SK-N-SH (cell line): ENCODE measurements around the gene HPN. TPM values are rescaled to one million over a fixed set of nuclear protein-coding genes. Genes with fewer than 3 reads are reported as not detected.

Experiments
- CTCF ChIA-PET: fragments of 300-600, 350-600 bp; formaldehyde crosslinking; extraction: SDS; loops from one replicate; lab custom pipeline; 2021; lab: Yijun Ruan, JAX
- POLR2A ChIA-PET: fragments of 350-600 bp; sonication (Branson Sonifier 250); formaldehyde crosslinking; extraction: SDS; loops from one replicate; lab custom pipeline; 2020; ENCODE audit warnings: antibody characterized with exemption, inconsistent platforms; lab: Yijun Ruan, JAX
- DNase-seq: peaks from one replicate; pipeline ENCODE4 v3.0.0; 2012
- H2AFZ ChIP-seq: fragments of 200-600 bp; sonication (generic); 2 replicates; pipeline ENCODE4 v1.8.1; 2016; ENCODE audit warnings: antibody characterized with exemption, mild to moderate bottlenecking, low read depth
- H3F3A ChIP-seq: fragments of 200-600 bp; sonication (generic); replicated peaks from 2 replicates; pipeline ENCODE3; 2016; ENCODE audit warnings: antibody characterized with exemption, mild to moderate bottlenecking; ENCODE audit not compliant: insufficient read depth
- H3K27ac ChIP-seq, 2 experiments: fragments of 200-500 bp in 1 of 2; fragments of 200-600 bp in 1 of 2; sonication (Bioruptor generic) in 1 of 2; sonication (generic), shearing (Covaris generic) in 1 of 2; 2 replicates each; pipeline versions ENCODE4 v1.5.1 to v1.6.1; 2014 to 2016; ENCODE audit warnings: low read depth in 2 of 2, inconsistent platforms in 1 of 2, low read length in 1 of 2, mild to moderate bottlenecking in 1 of 2, mixed read lengths in 1 of 2
- H3K27me3 ChIP-seq: fragments of 200-600 bp; sonication (generic), shearing (Covaris generic); 2 replicates; pipeline ENCODE4 v1.6.1; 2016; ENCODE audit warnings: mixed run types; ENCODE audit not compliant: insufficient read depth
- H3K36me3 ChIP-seq, 2 experiments: fragments of 200-500 bp in 1 of 2; fragments of 200-600 bp in 1 of 2; sonication (Bioruptor generic) in 1 of 2; sonication (generic) in 1 of 2; replicated peaks in 1 of 2; 2 replicates each; pipeline versions ENCODE3 to v1.5.1; 2014 to 2016; ENCODE audit warnings: low read length in 1 of 2, mild to moderate bottlenecking in 1 of 2; ENCODE audit not compliant: insufficient read depth in 2 of 2, control insufficient read depth in 1 of 2
- H3K4me1 ChIP-seq, 2 experiments: fragments of 200-500 bp in 1 of 2; fragments of 200-600 bp in 1 of 2; sonication (Bioruptor generic) in 1 of 2; sonication (generic), shearing (Covaris generic) in 1 of 2; 2 replicates each; pipeline versions ENCODE4 v1.5.1 to v1.6.1; 2014 to 2016; ENCODE audit warnings: low read depth in 1 of 2, low read length in 1 of 2, mixed run types in 1 of 2; ENCODE audit not compliant: insufficient read depth in 2 of 2, control insufficient read depth in 1 of 2
- H3K4me2 ChIP-seq: fragments of 200-600 bp; sonication (generic), shearing (Covaris generic); 2 replicates; pipeline ENCODE4 v1.6.1; 2017; ENCODE audit warnings: mixed run types
- H3K4me3 ChIP-seq, 2 experiments: fragments of 200-500 bp in 1 of 2; fragments of 200-600 bp in 1 of 2; sonication (Bioruptor generic) in 1 of 2; sonication (generic), shearing (Covaris generic) in 1 of 2; 2 replicates each; pipeline versions ENCODE4 v1.5.1 to v1.8.1; 2014 to 2016; ENCODE audit warnings: low read depth in 2 of 2, inconsistent platforms in 1 of 2, low read length in 1 of 2, mild to moderate bottlenecking in 1 of 2, mixed read lengths in 1 of 2, moderate library complexity in 1 of 2
- H3K79me2 ChIP-seq: fragments of 200-600 bp; sonication (generic); 2 replicates; pipeline ENCODE4 v1.8.1; 2017; ENCODE audit warnings: mild to moderate bottlenecking; ENCODE audit not compliant: insufficient read depth
- H3K9ac ChIP-seq: fragments of 200-600 bp; sonication (generic); 2 replicates; pipeline ENCODE4 v1.6.1; 2017; ENCODE audit warnings: mixed run types
- H3K9me2 ChIP-seq: fragments of 200-600 bp; sonication (generic); 2 replicates; pipeline ENCODE4 v1.6.1; 2017; ENCODE audit warnings: mixed run types
- H3K9me3 ChIP-seq: fragments of 200-600 bp; sonication (generic); 2 replicates; pipeline ENCODE4 v1.6.1; 2017; ENCODE audit warnings: mixed run types, mild to moderate bottlenecking, moderate library complexity
- H4K20me1 ChIP-seq: fragments of 200-600 bp; sonication (generic); 2 replicates; pipeline ENCODE4 v1.6.1; 2017; ENCODE audit warnings: mild to moderate bottlenecking, mixed run types; ENCODE audit not compliant: insufficient read depth
- ELF1 ChIP-seq: IDR thresholded peaks from 2 replicates; pipeline ENCODE4 v1.4.0; 2012
- FOXM1 ChIP-seq: IDR thresholded peaks from 2 replicates; pipeline ENCODE4 v1.4.0; 2012; ENCODE audit warnings: low read depth, mild to moderate bottlenecking
- IRF3 ChIP-seq: fragments of 150-350 bp; IDR thresholded peaks from 2 replicates; pipeline ENCODE4 v1.6.1; 2016; ENCODE audit warnings: mild to moderate bottlenecking, low read depth, low read length
- MAX ChIP-seq: IDR thresholded peaks from 2 replicates; pipeline ENCODE4 v1.4.0; 2012; ENCODE audit warnings: low read depth
- MEF2A ChIP-seq: IDR thresholded peaks from 2 replicates; pipeline ENCODE4 v1.4.0; 2012; ENCODE audit warnings: low read depth, borderline replicate concordance
- MXI1 ChIP-seq: IDR thresholded peaks from 2 replicates; pipeline ENCODE4 v1.6.1; 2012; ENCODE audit warnings: mild to moderate bottlenecking, low read depth, low read length, improper control_type of control experiment
- RXRA ChIP-seq: IDR thresholded peaks from 2 replicates; pipeline ENCODE4 v1.4.0; 2012; ENCODE audit warnings: low read depth, mild to moderate bottlenecking, borderline replicate concordance
- USF2 ChIP-seq: fragments of 150-350 bp; IDR thresholded peaks from 2 replicates; pipeline ENCODE4 v1.6.1; 2017; ENCODE audit warnings: antibody characterized with exemption, low read length, low read depth, borderline replicate concordance
- YY1 ChIP-seq: IDR thresholded peaks from 2 replicates; pipeline ENCODE4 v1.4.0; 2012; ENCODE audit warnings: low read depth, mild to moderate bottlenecking
- ZBTB33 ChIP-seq: IDR thresholded peaks from 2 replicates; pipeline ENCODE4 v1.4.0; 2012; ENCODE audit warnings: low read depth, borderline replicate concordance
- WGBS: methylation state at CpG from one replicate; pipeline ENCODE4 v1.1.6; 2017; ENCODE audit warnings: low lambda C conversion rate; 5-methylcytosine and 5-hydroxymethylcytosine counted together
- polyA plus RNA-seq, 3 experiments: library from polyadenylated mRNA; depleted of rRNA; stranded (reverse); fragments of >200 nt; gene quantifications; 2 replicates each; pipeline ENCODE4 v1.2.3, GENCODE V29; 2012

Gene HPN
- polyA plus RNA-seq, 1 of the 3 experiments (the other 2 are of a cell fraction) = 0.05 TPM

- TF ChIP-seq MEF2A = no peak
- TF ChIP-seq YY1 = no peak
- TF ChIP-seq MAX = no peak
- no peak for TF ChIP-seq ZBTB33
- TF ChIP-seq USF2 = no peak
Observed at GRCh38 chr19:35009424-35010415, 31.8 kb upstream of the HPN start (continued).

GRCh38 chr19:35011091-35011689, 30.3 kb upstream of the HPN start:
- H3K79me2 ChIP-seq = peaks cover 19% of the 10 kb centered on the region; the same call in 1 of the 2 replicates
- ChIA-PET CTCF (interaction anchor here (1.3 to 6.6 kb wide), 3 partner anchors 10 to 37 kb away, joined by 3 to 38 read pairs (median 16); partner anchors contain the start of gene GRAMD1A), POLR2A (interaction anchor here (0.6 kb wide), 1 partner anchor 8 kb away, joined by 3 read pairs; no protein-coding TSS in a partner anchor)
- H3K36me3 ChIP-seq = peaks cover 29 to 57% of the 10 kb centered on the region in 2 experiments
- H3K4me3 ChIP-seq = no peak overlapping the region
- H3K4me2 ChIP-seq = no peak overlapping the region
- H3K27ac ChIP-seq = no peak overlapping the region
- no peaks in the 10 kb centered on the region for H3K27me3 ChIP-seq
- no peaks in the 10 kb centered on the region for H3K9me2 ChIP-seq
- TF ChIP-seq MEF2A = no peak
- TF ChIP-seq IRF3 = no peak
- no peak for TF ChIP-seq FOXM1
- TF ChIP-seq ELF1 = no peak
- no peak for TF ChIP-seq YY1
- TF ChIP-seq MXI1 = no peak
- no peak for TF ChIP-seq RXRA
- H2AFZ ChIP-seq = no peak overlapping the region
- peaks cover 15% of the 10 kb centered on the region for H4K20me1 ChIP-seq
- H3K9ac ChIP-seq = no peak overlapping the region
- no peak for DNase-seq
- H3K9me3 ChIP-seq = no peaks in the 10 kb centered on the region
- peaks cover 0 to 5% of the 10 kb centered on the region in 2 experiments; a peak in 1 of 4 replicates for H3K4me1 ChIP-seq
- WGBS = 87% methylated on average over 12 of the region's 13 CpGs
- no peaks in the 10 kb centered on the region for H3F3A ChIP-seq
